GM21381 (cell line): ENCODE data around the gene OR51V1.

Source experiments
- ATAC-seq: cut with Tn5 transposase; IDR thresholded peaks from one replicate; pipeline ENCODE4 v1.9.1; 2021; ENCODE audit warnings: mild to moderate bottlenecking, moderate library complexity; ENCODE audit not compliant: unreplicated experiment

OR51V1 gene

DNA sequence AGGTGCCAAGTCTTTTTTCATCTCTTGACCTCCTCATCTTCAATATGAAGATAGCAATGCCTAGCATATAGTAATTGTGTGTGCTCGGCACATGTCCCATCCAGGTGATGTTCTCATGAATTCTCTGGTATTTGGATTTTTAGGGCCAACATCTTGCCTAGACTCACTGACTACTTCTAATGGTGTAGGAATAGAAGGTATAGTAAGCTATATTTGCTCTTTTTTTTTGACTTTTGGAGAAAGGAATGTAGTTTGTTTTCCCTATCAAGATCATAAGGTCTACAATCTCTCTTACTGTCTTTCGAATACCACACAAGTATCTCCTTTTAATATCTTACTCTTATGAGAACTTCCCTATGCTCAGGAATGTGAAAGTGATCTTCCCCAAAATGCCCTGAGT lies 30.6 kb upstream of the OR51V1 start:
- no peak for ATAC-seq

DNA sequence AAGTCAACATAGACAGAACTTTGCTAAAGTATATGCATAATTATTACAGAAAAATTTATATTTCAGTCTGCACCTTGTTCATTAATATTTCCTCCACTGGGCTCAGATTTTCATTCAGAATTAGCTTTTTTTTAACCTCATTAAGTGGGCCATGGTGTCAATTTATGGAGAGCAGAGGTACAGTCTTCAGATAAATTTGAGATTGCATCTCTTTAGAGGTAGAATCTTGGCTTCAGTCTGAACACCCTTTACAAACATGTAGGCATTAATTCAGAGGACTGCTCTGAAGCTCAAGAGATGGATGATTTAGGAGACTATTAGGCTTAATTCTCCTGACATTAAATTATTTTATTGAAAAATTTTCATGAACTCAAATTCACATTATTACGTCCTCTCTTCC lies 29.8 kb upstream of the OR51V1 start:
- ATAC-seq = no peak

DNA sequence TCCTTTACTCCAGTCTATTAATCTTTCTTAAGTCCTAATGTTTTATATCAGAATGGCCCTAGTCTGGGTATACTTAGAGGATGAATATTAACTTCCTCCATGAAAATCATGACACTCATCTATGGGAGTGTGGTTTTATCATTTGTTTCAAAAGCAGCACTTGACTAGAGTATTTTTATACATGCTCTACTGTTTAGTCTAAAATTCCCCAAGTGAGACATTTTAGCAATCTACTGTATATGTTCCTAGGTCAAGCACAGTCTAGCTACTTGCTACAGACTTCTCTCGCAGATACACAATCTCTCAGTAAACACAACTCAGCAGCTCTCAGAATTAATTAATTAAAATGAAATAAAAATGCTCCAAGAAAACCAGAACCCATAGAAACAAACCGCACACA lies 29.3 kb upstream of the OR51V1 start:
- no peak for ATAC-seq

DNA sequence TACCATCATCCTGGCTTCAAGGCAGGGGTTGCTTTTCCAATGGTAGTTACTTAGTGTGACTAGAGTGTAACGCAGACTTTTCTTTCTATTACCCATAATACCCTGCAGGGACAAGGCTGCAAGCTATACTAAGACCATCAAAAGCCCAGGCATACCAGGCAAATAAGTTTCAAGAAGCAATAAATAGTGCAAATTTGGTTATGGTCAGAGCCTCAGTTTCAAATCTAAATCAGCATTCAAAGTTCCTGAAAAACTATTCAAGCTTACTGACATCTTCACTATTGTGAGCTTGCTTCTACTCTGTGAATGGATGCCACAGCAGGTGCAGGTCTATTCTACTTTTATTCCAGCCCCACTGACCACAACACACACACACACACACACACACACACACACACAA lies 28.9 kb upstream of the OR51V1 start:
- no peak for ATAC-seq

DNA sequence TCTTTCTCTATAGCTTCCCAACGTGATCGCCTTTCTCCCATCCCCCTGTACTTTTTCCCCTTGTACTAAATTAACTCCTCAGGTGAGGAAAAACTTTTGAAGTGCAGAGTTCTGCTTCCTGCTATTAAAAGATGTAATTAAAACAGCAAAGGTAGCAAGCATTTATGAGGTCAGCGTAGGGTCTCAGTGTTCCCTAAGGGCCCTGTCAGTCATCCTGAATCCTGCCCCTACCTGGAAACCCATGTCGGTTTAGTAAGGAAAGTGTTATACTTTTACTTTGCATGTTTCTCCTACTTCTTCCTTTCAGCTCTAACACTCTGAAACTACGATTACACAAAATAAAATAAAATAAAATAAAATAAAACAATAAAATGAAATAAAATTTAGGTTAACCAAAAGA lies 27.6 kb upstream of the OR51V1 start:
- no peak for ATAC-seq

DNA sequence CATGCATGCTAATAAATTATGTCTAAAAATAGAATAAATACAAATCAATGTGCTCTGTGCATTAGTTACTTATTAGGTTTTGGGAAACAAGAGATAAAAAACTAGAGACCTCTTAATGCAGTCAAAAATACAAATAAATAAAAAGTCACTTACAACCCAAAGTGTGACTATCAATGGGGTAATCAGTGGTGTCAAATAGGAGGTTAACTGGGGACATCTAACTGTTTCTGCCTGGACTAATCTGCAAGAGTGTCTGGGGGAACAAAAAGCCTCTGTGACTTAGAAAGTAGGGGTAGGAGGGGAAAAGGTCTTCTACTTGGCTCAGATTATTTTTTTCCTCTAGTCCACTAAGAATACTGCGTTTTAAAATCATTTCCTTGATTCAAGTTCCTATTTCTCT lies 27.2 kb upstream of the OR51V1 start:
- ATAC-seq = no peak

DNA sequence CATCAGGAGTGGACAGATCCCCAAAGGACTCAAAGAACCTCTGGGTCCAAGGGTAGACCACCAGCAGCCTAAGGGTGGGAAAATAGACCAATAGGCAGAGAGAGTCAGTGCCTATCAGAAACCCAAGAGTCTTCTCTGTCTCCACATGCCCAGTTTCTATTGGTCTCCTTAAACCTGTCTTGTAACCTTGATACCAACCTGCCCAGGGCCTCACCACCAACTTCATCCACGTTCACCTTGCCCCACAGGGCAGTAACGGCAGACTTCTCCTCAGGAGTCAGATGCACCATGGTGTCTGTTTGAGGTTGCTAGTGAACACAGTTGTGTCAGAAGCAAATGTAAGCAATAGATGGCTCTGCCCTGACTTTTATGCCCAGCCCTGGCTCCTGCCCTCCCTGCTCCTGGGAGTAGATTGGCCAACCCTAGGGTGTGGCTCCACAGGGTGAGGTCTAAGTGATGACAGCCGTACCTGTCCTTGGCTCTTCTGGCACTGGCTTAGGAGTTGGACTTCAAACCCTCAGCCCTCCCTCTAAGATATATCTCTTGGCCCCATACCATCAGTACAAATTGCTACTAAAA lies 26.3 kb upstream of the OR51V1 start, which contains the start of gene HBB:
Gene HBB, minus strand, starts transcription at position 340 of the 579 bp plus-strand sequence. Its CDS starts 50 bp downstream, at position 290.
- ATAC-seq = no peak

DNA sequence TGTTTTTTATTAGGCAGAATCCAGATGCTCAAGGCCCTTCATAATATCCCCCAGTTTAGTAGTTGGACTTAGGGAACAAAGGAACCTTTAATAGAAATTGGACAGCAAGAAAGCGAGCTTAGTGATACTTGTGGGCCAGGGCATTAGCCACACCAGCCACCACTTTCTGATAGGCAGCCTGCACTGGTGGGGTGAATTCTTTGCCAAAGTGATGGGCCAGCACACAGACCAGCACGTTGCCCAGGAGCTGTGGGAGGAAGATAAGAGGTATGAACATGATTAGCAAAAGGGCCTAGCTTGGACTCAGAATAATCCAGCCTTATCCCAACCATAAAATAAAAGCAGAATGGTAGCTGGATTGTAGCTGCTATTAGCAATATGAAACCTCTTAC lies 25.0 kb upstream of the OR51V1 start:
- no peak for ATAC-seq

DNA sequence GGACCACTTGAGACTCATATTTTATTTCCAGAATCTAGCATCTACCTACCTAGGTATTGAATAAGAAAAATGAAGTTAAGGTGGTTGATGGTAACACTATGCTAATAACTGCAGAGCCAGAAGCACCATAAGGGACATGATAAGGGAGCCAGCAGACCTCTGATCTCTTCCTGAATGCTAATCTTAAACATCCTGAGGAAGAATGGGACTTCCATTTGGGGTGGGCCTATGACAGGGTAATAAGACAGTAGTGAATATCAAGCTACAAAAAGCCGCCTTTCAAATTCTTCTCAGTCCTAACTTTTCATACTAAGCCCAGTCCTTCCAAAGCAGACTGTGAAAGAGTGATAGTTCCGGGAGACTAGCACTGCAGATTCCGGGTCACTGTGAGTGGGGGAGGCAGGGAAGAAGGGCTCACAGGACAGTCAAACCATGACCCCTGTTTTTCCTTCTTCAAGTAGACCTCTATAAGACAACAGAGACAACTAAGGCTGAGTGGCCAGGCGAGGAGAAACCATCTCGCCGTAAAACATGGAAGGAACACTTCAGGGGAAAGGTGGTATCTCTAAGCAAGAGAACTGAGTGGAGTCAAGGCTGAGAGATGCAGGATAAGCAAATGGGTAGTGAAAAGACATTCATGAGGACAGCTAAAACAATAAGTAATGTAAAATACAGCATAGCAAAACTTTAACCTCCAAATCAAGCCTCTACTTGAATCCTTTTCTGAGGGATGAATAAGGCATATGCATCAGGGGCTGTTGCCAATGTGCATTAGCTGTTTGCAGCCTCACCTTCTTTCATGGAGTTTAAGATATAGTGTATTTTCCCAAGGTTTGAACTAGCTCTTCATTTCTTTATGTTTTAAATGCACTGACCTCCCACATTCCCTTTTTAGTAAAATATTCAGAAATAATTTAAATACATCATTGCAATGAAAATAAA lies 24.3 kb upstream of the OR51V1 start:
- no peak for ATAC-seq

DNA sequence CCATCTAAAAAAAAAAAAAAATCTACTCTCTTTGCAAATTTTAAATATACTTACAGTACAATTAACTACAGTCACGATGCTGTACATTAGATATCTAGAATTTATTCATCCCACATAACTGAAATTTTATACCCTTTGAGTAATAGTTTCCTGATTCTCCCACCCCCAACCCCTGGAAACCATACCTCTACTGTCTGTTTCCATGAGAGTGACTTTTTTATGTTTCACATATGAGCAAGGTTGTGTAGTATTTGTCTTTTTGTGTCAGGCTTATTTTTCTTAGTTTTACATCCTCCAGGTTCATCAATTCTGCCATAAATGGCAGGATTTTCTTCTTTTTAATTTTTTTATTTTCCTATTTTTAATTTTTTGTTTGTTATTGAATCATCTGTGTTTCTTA lies 23.2 kb upstream of the OR51V1 start:
- no peak for ATAC-seq

DNA sequence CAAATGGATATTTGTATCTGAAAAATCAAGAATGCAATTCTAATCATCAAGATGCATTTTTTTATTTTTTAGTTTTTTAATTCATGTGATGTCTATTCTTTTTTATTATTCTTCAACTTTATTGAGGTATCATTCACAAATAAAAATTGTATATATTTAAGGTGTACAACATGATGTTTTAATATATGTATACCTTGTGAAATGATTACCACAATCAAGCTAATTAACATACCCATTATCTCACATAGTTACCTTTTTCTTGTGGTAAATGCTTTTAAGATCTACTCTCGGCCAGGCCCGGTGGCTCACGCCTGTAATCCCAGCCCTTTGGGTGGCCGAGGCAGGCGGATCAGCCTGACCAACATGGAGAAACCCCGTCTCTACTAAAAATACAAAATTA lies 22.7 kb upstream of the OR51V1 start:
- ATAC-seq = no peak

DNA sequence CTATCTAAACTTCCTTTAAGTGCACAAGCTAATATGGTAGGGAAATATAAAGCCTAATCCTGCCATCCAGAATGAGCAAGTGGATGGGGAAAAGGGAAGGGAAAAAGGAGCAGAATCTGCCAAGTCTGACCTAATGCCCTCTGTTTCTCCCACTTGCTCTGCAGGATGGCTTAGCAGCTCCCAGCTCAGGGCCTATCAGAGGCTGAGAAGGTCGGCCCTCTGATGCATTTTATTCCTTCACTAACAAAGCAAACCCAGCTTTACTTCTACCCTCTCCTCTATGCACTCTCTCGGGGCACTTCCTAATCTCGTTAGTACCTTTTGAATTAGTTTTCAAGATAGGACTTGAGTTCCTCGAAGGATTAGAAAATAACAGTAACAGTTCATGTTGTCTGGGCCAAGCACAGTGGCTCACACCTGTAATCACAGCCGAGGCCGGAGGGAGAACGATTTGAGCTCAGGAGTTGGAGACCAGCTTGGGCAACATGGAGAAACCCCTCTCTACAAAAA lies 9.9 kb upstream of the OR51V1 start:
- ATAC-seq = no peak

DNA sequence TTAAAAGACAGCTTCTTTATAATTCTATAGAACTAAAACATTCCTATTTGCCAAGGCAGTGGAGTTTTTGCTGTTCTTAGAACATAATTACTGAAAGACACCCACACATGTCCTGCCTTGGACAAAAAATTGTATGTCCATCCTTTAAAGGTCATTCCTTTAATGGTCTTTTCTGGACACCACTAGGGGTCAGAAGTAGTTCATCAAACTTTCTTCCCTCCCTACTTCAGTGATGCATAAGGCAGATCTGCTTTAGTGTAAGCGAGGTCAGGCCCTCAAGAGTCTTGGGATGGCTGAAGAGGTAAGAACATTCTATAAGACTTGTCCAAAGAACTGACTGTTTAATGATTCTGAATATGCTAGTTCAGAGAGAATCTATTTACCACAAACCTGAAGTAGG lies 4.3 kb upstream of the OR51V1 start:
- ATAC-seq = peak; percentile 72

DNA sequence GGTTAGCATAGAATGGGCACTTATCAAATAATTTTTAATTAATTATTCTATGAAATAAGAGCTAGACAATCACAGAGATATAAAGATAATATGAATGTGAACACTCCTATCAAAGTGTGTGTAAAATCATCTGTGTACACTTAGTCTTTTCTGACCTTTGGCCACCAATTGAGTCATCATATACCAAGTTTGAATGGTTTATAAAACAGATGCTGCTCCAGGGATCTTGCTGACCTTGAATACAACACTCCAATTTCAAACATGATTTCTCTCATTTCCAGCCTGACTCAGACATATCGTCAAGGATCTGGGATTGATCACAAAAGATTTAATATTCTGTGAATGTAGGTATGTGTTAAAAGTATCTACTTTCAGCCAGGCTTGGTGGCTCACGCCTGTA lies 2.9 kb upstream of the OR51V1 start:
- no peak for ATAC-seq

DNA sequence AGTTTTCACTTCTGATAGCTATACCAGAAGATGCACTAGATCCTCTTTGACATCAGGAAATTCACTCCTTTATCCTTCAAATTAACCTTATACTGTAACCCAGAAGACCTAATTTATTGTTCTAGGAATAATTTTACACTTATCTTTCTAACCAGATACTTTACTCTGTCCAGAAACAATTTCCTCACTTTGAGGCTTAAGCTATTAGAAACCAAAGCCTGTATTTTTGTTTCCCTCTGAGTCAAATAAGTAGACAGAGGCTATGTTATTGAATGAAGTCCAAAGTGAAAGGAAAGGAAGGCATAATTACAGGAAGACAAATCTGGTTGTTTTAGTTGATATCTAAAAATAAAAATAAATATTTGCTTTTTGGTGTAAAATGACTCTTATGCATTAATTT lies 2.2 kb downstream of the OR51V1 start:
- no peak for ATAC-seq

DNA sequence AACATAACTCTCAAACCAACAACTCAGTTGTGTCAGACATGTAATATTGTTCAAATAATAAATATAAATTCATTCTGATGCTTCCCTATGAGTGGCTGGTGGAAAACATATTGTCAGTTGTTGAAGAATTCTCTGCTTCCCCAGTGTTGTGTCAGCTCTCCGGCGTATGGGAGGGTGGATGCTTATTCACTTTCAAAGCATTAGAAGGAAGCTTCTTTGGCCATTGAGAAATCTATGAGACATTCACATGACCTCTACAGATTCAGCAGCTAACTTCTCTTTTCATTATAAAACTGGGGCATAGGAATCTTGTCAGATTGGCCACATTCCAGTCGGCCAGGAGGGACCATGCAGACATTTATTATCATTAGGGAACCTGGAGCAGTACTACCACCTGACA lies 2.9 kb downstream of the OR51V1 start:
- no peak for ATAC-seq

DNA sequence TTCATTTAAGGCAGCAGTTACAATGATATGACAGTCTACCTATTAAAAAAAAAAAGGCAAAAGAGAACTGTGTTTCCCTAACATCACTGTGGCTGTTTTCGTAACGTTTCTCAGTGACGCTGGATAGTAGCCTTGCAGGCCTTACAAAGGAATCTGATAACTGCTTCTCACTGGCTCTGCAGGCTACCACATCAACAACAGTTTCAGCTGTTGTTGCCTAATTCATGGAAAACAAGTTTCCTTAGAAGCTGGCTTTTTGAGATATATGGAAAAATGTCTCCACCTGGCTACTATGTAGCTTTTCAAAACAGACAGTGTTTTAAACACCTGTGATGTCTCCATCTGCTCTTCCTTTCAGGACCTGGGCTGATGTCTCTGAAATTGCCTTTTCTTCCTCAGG lies 3.8 kb downstream of the OR51V1 start:
- no peak for ATAC-seq

DNA sequence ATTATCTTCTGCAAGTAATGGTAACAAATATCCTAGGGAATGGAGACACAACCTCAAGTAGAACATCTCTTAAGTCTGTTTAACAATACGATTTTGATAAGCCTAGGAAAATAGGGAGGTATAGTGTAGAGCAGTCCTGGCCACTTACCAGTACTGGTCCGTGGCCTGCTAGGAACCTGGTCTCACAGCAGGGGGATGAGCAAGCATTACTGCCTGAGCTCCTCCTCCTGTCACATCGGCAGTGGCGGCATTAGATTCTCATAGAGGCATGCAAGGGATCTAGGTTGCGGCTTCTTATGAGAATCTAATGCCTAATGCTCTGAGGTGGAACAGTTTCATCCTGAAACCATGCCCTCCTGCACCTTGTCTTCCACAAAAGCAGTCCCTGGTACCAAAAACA lies 4.4 kb downstream of the OR51V1 start:
- no peak for ATAC-seq

DNA sequence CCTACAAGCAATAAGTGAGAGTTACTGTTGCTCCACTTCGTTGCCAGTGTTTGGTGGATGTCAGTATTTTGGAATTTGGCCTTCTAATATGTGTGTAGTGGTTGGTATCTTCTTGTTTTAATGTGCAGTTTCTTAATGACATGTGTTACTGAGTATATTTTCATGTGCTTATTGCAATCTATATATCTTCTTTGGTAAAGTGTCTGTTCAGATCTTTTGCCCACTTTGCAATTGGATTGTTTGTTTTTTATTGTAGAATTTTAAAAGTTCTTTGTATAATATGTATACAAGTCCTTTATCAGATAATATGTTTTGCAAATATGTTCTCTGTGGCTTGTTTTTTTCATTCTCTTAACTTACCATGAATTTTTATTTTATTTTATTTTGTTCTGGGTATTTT lies 7.7 kb downstream of the OR51V1 start:
- no peak for ATAC-seq

DNA sequence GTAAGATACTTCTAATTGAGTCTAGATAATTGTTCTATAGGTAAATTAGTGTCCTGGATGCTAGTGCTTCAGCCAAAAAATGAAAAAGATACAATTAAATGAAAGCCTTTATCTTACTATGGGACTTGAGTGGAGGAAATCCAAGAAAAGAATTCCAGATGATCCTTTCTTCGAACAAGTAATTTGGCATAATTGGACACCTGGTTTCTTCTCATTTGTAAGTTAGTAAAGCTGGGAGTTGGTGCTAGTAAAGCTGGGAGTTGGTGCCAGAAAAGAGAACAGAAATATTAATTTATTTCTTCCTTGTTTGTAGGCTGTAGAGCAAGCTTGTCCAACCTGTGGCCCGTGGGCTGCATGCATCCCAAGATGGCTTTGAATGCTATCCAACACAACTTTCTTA lies 12.3 kb downstream of the OR51V1 start:
- no peak for ATAC-seq

DNA sequence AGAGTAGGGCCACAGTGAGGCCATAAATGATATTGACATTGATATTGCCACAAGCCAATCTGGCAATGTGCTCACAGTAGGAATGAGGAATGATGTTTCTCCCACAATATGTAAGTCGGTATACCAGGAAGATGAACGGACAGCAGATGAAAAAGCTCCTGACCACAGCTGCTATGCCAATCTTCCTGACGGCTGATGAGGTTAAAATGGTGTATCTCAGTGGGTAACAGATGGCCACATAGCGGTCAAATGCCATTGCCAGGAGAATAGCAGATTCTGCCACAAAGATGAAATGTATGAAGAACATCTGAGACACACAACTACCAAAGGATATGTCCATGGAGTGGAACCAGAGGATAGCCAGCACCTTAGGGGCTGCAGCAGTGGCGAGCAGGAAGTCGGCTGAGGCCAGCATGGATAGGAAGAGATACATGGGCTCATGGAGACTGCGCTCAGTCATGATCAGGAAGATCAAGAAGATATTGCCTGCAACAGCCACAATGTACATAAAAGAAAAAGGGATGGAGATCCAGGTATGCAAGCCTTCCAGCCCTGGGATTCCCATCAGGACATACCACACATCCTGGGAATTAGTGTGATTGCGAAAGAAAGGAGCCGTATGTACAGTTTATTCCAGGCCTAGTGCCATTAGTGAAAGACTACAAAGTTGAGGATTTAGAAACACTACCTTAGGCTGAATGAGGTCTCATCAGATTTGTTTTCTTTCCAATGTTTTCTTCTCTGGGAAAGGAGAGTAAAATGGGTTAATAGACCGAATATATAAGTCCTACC lies 22.2 kb downstream of the OR51V1 start:
- no peak for ATAC-seq

DNA sequence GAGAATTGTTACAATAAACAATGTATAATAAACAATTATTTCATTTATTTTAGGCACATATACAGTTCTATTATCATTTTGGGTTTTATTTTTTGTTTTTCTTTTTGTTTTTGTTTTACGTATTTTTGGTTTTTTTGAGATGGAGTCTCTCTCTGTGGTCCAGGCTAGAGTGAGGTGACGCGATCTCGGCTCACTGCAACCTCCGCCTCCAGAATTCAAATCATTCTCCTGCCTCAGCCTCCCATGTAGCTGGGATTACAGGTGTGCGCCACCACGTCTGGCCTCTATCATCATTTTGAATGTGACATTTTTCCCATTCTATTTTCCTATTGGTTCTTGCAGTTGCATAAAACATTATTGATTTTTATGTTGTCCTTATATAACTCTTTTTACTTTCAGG lies 25.5 kb downstream of the OR51V1 start:
- ATAC-seq = no peak
